MCF 10A (cell line): ENCODE measurements around the gene LIMA1. TPM values are rescaled to one million over a fixed set of nuclear protein-coding genes. Genes with fewer than 3 reads are reported as not detected.

Source experiments
- BruUV-seq: library from RNA; stranded (reverse); fragments of 400-500 nt; replicated peaks from 2 replicates; lab custom pipeline; 2021; lab: Mats Ljungman, UMichigan
- CTCF ChIA-PET: fragments of 300-600 bp; sonication (Branson Sonifier 250); formaldehyde crosslinking; extraction: SDS; loops from one replicate; lab custom pipeline; 2021; ENCODE audit warnings: antibody characterized with exemption, inconsistent platforms; lab: Yijun Ruan, JAX
- POLR2A ChIA-PET: fragments of 300-600, 350-650 bp; sonication (Branson Sonifier 250); formaldehyde crosslinking; extraction: SDS; loops from one replicate; lab custom pipeline; 2020; ENCODE audit warnings: antibody characterized with exemption, inconsistent platforms; lab: Yijun Ruan, JAX
- DNase-seq: peaks from one replicate; pipeline ENCODE4 v3.0.0-alpha.2; 2018; ENCODE audit not compliant: unreplicated experiment
- H3K27ac Mint-ChIP-seq: one replicate; pipeline ENCODE4 v1.8.0; 2022; ENCODE audit warnings: mild to moderate bottlenecking, low read depth, mixed read lengths; ENCODE audit not compliant: unreplicated experiment
- H3K27me3 Mint-ChIP-seq: one replicate; pipeline ENCODE4 v1.8.0; 2022; ENCODE audit warnings: mixed read lengths; ENCODE audit not compliant: insufficient read depth, unreplicated experiment
- H3K36me3 Mint-ChIP-seq: one replicate; pipeline ENCODE4 v1.8.0; 2022; ENCODE audit warnings: mild to moderate bottlenecking, moderate library complexity, mixed read lengths; ENCODE audit not compliant: insufficient read depth, unreplicated experiment
- H3K4me1 Mint-ChIP-seq: one replicate; pipeline ENCODE4 v1.8.0; 2022; ENCODE audit warnings: mixed read lengths; ENCODE audit not compliant: insufficient read depth, unreplicated experiment
- H3K4me3 Mint-ChIP-seq: one replicate; pipeline ENCODE4 v1.8.0; 2022; ENCODE audit warnings: mild to moderate bottlenecking, moderate library complexity, mixed read lengths; ENCODE audit not compliant: unreplicated experiment
- H3K9me3 Mint-ChIP-seq: one replicate; pipeline ENCODE4 v1.8.0; 2022; ENCODE audit warnings: mixed read lengths; ENCODE audit not compliant: unreplicated experiment
- CTCF ChIP-seq: fragments of 200-600 bp; IDR thresholded peaks from one replicate; pipeline ENCODE4 v1.8.0; 2022; ENCODE audit warnings: antibody characterized with exemption, mild to moderate bottlenecking; ENCODE audit not compliant: unreplicated experiment
- intact Hi-C: fragments of 100-400 bp; cut with micrococcal nuclease; formaldehyde crosslinking; loops from 2 replicates; pipeline ENCODE4 v1.14.1; 2022
- total RNA-seq: library from RNA; stranded (reverse); gene quantifications from 2 replicates; pipeline ENCODE4 v1.2.3, GENCODE V29; 2022

The LIMA1 gene
- total RNA-seq, 1 experiment from 2014 or later = 86.0 TPM

DNA sequence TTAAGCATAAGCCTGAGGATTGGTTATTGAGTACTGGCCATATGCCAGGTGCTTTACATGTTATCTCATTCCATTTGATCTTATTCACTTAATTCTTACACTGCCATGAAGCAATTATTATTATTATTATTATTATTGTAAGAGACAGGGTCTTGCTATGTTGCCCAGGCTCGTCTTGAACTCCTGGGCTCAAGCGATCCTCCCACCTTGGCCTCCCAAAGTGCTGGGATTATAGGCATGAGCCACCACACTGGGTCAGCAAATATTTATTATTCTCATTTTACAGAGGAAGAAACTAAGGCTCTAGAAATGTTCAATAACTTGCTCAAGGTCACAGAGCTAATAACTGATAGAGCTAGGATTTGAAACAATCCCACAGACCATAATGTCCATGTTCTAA, 14.8 kb downstream of the LIMA1 start:
- TF ChIP-seq CTCF = no peak
- CTCF ChIA-PET = no interaction called here
- intact Hi-C loops = no loop called here

GRCh38 chr12:50265770-50266524, 17.4 kb downstream of the LIMA1 start:
- no TSS peak for BruUV-seq
- H3K27ac Mint-ChIP-seq = peak overlapping the region; percentile 39
- TF ChIP-seq CTCF = no peak
- peaks cover 7% of the 10 kb centered on the region for H3K4me1 Mint-ChIP-seq
- peak; percentile 85 for DNase-seq
- no peaks in the 10 kb centered on the region for H3K36me3 Mint-ChIP-seq
- H3K9me3 Mint-ChIP-seq = no peaks in the 10 kb centered on the region
- no peaks in the 10 kb centered on the region for H3K27me3 Mint-ChIP-seq
- intact Hi-C loops = loop anchor here (2.0 kb wide), 1 partner anchor 17 kb away; the partner anchor contains the start of gene LIMA1
- CTCF ChIA-PET = interaction anchor here (0.6 kb wide), 1 partner anchor 36 kb away, joined by 3 read pairs; no protein-coding TSS in a partner anchor
- POLR2A ChIA-PET = interaction anchor here (0.7 to 2.3 kb wide), 11 partner anchors 11 to 155 kb away, joined by 3 to 12 read pairs (median 5); partner anchors contain the start of gene LIMA1
- H3K4me3 Mint-ChIP-seq = no peak overlapping the region

More for the DNA sequence above, 14.8 kb downstream of the LIMA1 start:
- BruUV-seq = no TSS peak
- peaks cover 7% of the 10 kb centered on the region for H3K4me1 Mint-ChIP-seq
- POLR2A ChIA-PET = interaction anchor here (1.4 kb wide), 1 partner anchor 15 kb away, joined by 3 read pairs; the partner anchor contains the start of gene LIMA1
- no peaks in the 10 kb centered on the region for H3K27me3 Mint-ChIP-seq
- H3K36me3 Mint-ChIP-seq = no peaks in the 10 kb centered on the region
- H3K9me3 Mint-ChIP-seq = no peaks in the 10 kb centered on the region
- H3K27ac Mint-ChIP-seq = no peak overlapping the region
- no peak overlapping the region for H3K4me3 Mint-ChIP-seq
- no peak for DNase-seq

GRCh38 chr12:50263832-50264231, 19.5 kb downstream of the LIMA1 start:
- H3K36me3 Mint-ChIP-seq = no peaks in the 10 kb centered on the region
- no peak for DNase-seq
- no peak for TF ChIP-seq CTCF
- ChIA-PET CTCF (no interaction called here), POLR2A (interaction anchor here (0.5 to 1.4 kb wide), 5 partner anchors 9 to 63 kb away, joined by 3 to 5 read pairs (median 4); no protein-coding TSS in a partner anchor)
- H3K27ac Mint-ChIP-seq = no peak overlapping the region
- no peaks in the 10 kb centered on the region for H3K9me3 Mint-ChIP-seq
- intact Hi-C loops = no loop called here
- H3K4me1 Mint-ChIP-seq = peaks cover 20% of the 10 kb centered on the region
- H3K4me3 Mint-ChIP-seq = no peak overlapping the region
- no TSS peak for BruUV-seq
- H3K27me3 Mint-ChIP-seq = no peaks in the 10 kb centered on the region

- DNase-seq = peak; percentile 57
- Mint-ChIP-seq H3K9me3 (no peaks in the 10 kb centered on the region), H3K36me3 (peaks cover under 1% of the 10 kb centered on the region), H3K4me3 (no peak overlapping the region), H3K4me1 (peaks cover 36% of the 10 kb centered on the region), H3K27me3 (no peaks in the 10 kb centered on the region), H3K27ac (no peak overlapping the region)
- intact Hi-C loops = no loop called here
- no TSS peak for BruUV-seq
- POLR2A ChIA-PET = interaction anchor here (1.4 to 6.2 kb wide), 2 partner anchors 9 to 40 kb away, joined by 4 to 67 read pairs; no protein-coding TSS in a partner anchor
- no peak for TF ChIP-seq CTCF
- CTCF ChIA-PET = interaction anchor here (0.6 to 1.4 kb wide), 5 partner anchors 12 to 49 kb away, joined by 3 to 4 read pairs (median 4); no protein-coding TSS in a partner anchor
Measured at GRCh38 chr12:50261654-50262053, 21.7 kb downstream of the LIMA1 start.
